HG03378 (cell line): ENCODE results near the gene HELZ2.
A peak's percentile ranks its signal among the peaks of the same experiment; 100 is the strongest.

Experiments
- ATAC-seq: cut with Tn5 transposase; IDR thresholded peaks from one replicate; pipeline ENCODE4 v1.9.1; 2021; ENCODE audit warnings: mild to moderate bottlenecking, moderate library complexity; ENCODE audit not compliant: unreplicated experiment

HELZ2 gene

DNA sequence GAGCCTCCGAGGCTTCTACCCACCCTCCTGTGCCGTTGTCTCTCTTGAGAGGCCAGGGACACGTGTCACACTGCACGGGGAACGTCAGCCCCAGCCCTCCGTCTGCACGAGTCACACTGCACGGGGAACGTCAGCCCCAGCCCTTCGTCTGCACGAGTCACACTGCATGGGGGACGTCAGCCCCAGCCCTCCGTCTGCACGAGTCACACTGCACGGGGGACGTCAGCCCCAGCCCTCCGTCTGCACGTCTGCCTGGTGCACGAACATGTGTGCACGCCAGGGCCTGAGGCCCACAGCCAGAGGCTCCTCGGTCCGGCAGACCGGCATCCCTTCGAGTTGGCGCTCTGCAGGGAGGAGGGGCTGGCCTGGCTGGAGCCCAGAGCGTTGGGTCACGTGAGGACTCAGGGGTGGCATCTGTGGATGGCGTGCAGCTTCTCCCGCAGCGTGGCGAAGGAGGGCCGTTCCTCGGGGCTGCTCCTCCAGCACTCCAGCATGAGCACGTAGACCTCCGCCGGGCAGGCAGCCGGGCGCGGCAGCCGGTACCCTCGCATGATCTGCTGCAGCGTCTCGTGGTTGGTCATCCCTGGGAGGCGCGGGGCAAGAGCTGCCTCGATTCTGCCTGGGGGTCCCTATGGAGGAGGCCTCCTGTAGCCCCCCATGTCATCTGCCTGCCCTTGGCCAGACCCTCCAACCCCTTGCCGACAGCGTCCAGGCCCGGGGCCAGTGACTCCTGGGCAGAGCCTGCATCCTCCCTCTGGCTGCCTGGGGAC is 33.4 kb downstream of the HELZ2 start:
- ATAC-seq: no peak

DNA sequence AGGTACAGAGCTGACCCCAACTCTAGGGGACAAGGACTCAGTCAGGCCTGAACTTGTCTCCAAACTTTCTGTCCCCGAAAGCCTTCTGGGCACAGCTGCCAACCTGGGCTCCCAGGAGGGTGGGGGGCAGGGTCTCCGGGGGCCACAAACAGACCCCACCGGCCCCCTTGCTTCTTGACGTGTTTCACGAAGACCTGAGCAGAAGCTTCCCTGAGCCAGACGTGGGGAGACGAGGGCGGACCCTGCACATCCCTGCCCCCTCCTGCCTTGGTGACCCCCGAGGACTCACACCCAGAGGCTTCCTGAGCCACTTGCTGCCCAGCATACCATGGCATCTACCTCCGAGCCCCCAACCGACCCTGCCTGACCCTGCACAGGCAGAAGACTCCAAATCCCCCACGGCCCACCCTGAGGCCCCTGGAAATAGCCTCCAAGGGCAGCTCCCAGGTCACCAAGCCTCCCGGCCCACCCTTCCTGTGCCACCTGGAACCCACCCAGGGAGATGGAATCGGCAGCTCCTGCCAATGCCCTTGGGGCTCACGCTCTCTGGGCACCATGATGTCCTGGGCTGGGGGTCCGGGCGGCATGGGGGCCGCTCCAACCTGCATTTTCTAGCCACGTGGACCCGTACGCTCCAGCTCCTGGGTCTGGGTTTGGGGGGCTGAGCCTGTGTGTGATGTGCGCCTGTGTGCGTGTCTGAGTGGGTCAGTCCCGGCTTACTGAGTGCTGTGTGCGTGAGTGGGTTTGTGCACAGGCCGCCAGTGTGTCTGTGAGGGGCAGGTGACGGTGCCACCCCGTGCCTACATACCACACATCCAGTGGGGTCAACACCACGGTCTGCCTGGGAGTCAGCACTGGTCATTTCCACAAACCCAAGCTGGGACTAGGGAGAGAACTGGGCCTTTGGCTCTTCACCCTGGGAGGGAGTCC is 34.3 kb downstream of the HELZ2 start:
- ATAC-seq: no peak

DNA sequence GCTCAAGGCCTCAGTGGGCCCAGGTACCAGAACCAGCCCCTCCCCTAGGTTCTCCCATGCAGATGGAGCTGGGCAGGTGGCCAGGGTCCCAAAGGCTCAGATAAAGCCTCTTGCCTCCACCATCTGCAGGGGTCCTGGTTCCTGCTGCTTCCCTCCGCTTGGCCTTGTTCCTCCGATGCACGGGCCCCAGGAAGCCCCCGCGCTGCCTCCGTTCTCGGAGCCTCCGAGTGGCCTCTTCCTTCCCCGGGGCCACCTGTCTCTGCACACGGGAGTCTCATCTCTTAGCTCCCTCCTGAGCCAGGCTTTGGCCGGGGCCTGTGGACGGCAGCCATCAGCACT is 35.0 kb downstream of the HELZ2 start:
- no peak for ATAC-seq

DNA sequence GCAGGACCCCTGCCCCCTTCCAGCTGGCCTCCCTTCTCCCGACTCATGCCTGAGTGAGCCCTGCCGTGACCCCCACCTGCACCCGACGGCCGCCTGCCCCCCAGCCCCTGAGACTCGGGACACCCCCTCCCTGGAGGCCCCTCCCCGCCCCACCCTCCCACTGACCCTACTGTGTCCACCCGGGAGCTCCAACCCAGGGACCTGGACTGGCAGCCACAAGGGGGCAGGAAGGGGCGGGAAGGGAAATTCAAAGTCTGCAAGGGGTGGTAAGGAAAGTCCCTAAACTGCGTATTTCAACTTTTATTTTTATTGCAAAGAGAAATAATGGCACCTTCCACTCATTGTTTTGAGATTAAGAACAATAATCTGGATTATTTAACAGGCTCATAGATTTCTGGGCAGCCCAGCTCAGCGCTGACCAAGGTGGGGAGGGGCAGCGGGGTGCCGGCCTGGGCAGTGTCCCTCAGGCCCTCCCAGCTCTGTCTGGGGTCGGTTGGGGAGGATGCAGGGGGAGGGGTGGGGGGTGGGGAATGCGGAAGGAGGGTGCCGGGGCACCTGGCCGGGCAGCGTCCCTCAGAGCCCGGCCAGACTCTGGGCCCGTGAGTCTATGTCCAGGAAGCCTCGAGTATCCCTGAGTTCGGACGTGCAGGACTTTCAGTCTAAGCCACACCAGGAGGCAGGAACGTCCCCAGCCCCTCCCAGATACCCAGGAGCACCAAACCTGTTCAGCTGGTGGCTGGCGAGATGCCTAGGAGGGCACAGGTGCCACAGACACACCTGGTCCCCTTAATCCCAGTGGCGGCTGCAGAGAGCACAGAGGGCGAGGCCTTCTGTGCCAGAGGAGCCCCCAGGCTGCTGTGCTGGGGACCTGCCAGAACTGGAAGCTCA is 35.6 kb downstream of the HELZ2 start:
- ATAC-seq: no peak

DNA sequence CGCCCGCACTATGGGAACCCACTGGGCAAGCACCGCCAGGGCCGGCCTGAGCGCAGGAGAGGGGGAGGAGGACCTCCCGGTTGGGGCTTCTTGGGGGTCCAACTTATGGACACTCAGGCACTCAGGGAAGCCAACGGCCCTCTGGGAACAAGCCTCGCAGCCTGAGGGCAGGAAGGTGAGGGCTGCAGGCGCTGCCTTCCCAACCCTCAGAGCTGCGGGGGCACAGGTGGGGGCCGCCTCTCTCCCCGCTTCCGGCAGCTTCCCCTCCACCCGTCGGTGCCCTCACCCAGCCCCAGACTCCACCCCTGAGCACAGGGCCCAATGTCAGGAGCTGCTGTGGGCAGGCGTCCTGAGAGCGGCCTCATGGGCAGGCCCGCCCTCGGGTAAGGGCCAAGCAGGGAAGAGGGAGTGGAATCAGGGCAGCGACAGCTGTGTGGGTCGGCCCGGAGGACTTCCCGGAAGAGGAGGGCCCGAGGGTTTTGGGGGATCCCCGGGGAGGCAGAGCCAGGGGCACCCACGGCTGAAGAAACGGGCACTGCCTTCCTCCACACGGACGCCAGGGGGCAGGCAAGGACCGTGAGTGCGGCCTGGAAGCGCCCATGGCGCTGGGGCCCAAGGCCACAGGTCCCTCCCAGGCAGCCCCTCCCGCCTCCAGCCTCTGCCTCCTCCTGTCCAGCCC is 36.4 kb downstream of the HELZ2 start:
- ATAC-seq: peak; percentile 80

DNA sequence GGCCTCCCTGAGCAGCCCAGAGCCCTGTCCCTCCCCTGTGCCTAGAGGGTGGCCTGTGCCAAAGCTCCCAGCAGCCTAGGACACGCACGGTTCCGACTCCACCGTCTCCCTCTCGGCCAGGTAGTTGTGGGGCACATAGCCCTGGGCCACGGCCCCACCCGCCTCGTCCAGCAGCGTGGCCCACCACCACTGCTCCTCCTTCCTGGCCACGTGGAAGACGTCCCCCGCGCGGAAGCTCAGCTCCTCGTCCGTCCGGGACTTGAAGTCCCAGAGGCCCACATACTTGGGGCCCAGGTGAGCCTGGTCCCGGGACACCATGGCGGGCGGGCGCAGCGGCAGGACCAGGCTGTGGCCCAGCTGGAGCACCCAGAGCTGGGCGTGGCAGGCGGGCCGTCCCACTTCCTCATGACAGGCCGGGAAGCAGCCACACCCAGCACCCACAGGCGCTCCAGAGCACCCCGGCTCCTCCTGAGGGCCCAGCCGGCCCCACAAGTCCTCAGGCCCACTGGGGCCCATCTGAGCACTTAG is 37.0 kb downstream of the HELZ2 start, which contains the start of gene PTK6:
Gene PTK6, minus strand, starts transcription at position 380 of the 528 bp plus-strand sequence. Its CDS starts 62 bp downstream, at position 318.
- no peak for ATAC-seq

DNA sequence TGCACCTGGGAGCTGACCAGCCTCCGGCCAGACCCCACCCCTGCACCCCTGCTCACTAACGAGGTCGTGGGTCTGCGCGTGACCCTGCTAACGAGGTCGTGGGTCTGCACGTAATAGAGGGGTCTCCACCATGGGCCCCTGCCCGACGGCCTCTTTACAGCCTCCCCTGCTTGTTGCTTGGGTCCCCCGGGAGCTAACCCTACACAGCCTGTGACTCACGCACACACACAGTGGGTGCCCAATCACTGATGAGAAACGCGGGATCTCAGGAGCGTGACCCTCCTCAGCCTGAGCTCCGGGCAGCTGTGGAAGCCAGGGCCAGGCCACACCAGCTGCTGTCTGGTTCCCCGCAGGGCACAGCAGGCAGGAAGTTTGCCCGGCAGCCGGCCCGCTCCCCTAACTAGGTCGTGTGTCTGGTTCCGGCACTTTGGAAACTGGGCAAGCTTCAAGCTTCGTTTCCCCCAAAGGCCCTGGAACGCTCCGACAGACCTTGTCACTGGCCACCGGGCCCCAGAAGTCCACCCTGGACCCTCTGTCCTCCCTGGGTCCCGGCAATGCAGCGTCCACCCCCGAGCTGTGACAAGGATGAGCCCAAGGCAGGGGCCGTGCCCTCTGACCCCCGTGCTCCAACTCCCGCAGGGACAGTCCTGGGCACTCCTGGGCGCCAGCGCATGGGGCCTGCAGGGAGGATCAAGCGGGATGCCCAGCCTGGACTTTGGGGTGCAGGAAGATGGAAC is 37.6 kb downstream of the HELZ2 start:
- ATAC-seq: no peak

DNA sequence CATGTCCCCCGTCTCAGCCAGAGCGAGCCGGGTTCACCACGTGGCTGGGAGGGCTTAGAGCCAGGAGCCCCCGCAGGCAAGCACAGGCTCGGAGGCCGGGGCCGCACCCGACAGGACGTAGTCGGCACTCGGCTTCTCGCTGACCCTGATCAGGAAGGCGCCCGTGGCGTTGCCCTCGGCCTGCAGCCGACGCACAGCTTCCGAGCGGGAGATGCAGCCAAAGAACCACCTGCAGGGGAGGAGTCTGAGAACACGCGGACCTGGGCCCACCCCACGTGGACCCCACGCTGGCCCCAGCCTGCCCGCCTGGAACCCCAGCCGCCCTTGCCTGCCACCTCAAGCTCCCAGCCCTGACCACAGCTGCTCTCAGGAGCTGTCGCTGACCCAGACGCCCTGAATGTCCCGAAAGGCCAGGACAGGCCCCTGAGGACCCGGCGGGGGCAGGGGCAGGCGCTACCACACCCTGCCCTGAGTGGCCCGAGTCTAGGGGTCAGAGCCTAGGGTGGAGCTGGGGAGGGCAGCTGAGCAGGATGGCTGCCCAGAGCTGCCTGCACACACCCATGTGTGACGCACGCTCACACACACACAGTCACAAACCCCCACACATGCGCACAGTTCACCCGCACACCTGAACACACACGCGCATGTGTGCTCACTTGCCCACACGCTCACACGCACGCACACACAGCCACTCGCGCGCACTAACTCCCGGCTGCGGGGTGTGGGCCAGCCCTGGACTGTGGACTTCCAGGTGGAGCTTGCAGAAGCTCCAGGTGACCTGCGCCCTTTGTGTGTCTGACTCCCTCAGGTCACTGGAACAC is 39.0 kb downstream of the HELZ2 start:
- ATAC-seq: no peak

DNA sequence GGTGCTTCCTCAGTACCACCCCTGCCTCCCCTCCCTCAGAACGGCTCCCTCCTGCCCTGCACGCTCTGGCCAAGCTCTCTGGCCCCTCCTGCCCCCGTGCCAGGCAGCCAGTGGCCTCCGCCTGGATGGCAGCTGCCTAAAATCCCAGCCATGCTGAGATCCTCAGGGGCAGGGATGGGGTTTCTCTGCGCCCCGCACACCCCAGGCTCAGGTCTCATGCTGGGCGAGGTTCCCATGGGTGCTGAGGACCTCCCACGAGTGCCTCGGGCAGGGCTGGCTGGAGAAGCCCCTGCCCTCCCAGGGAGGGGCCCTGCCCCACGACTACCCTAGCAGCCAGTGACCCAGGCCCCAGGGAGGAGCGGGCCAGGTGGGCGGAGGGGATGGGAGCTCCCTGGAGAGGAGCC is 39.6 kb downstream of the HELZ2 start:
- ATAC-seq: no peak

DNA sequence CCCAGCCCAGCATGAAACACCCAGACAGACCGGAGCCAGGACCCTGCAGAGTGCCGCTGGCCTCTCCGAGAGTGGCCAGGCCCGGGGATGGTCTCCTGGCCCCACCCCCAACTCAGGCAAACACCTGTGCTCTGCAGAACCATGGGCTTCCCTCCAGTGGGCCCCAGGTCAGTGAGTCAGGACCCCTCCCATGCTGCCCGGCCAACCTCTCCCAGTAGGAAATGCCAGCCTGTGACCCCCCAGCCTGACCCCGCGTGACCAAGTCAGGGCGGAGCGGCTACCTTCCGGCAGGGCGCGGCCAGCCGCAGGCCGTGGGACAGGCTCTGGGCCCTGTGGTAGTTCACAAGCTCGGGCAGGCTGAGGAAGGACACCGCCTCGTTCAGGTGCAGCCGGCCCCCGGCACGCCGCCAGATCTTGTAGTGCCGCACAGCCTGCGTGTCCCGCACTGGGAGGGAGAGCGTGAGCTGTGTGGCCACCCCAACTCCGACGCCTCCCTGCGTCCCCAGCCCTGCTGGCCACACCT is 40.1 kb downstream of the HELZ2 start:
- ATAC-seq: no peak

DNA sequence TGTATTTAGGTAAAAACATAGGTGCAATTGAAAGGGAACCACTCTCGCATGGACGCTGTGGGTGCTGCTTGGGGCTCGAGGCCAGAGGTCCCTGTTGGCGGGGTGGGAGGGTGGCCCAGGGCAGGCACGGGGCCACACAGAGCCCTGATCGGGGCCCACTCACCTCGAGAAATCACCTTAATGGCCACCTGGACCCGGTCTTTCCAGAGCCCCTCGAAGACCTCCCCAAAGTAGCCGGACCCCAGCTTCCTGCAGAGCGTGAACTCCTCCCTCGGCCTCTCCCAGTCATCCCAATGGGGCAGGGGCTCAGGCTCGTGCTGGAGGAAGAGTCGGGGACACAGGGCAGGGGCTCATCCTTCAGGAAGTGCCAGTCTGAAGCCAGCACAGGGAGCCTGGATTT is 40.7 kb downstream of the HELZ2 start:
- no peak for ATAC-seq

DNA sequence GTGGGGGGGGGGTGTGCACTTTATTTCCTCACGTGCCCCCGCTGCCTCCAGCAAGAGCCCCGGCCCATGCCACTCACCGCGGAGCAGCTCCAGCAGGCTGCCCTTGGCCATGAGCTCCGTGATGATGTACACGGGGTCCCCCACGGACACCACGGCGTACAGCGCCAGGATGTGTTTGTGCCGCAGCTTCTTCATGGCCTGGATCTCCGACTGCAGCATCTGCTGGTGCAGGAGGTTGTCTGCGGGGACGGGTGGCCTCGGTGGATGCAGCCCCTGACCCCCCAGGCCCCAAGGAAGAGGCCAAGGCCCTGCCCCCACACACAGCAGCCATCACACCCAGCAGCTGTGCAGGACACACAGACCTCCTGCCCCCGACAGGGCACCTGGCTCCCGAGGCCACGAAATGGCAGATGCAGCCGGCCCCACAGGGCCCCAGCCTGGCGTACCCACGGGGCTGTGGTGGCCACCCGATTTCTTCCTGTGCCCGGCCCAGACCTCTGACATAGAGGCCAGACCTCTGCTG is 41.5 kb downstream of the HELZ2 start:
- no peak for ATAC-seq

DNA sequence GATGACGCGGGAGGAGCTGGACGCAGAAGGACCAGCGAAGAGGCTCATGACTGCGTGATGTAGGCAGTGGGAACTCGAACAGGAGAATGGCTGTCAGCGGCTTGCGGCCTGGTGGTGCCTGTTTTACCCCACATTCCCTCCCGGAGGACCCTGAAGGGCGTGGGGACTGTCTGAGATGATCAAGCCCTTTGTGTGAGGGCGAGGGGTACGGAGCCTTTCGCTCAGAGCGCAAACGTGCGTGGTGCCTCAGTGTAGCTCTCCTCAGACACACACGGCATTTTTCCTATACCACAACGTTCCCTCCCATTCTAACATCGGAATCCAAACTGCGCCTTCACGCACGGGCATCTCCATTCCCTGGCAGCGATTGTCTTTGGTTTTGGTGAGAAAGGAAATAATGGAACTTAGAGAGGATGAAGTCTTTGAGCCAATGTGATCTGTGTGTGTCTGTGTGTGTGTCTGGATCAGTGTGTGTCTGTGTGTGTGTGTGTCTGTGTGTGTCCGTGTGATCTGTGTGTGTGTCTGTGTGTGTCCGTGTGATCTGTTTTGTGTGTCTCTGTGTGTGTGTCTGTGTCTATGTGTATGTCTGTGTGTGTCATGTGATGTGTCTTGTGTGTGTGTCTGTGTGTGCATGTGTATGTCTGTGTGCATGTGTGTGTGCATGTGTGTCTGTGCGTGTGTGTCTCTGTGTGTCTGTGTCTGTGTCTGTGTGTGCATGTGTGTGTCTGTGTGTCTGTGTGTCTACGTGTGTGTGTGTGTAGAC is 42.2 kb downstream of the HELZ2 start:
- ATAC-seq: no peak

DNA sequence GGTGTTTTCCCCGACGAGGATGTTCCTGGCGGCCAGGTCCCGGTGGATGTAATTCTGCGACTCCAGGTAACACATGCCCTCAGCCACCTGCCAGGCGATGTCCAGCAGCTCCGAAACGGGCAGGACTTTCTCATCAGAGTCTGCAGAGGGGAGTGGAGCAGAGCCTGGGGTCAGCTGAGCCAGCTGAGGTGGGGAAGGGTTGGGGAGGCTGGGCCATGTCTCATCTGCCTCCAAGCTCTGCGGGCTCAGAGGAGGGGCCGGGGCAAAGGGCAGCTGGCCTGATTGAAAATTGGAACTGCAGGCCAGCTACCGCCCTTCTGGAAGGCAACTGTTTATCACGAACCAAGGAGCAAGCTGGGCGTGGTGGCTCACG is 43.3 kb downstream of the HELZ2 start:
- ATAC-seq: no peak

DNA sequence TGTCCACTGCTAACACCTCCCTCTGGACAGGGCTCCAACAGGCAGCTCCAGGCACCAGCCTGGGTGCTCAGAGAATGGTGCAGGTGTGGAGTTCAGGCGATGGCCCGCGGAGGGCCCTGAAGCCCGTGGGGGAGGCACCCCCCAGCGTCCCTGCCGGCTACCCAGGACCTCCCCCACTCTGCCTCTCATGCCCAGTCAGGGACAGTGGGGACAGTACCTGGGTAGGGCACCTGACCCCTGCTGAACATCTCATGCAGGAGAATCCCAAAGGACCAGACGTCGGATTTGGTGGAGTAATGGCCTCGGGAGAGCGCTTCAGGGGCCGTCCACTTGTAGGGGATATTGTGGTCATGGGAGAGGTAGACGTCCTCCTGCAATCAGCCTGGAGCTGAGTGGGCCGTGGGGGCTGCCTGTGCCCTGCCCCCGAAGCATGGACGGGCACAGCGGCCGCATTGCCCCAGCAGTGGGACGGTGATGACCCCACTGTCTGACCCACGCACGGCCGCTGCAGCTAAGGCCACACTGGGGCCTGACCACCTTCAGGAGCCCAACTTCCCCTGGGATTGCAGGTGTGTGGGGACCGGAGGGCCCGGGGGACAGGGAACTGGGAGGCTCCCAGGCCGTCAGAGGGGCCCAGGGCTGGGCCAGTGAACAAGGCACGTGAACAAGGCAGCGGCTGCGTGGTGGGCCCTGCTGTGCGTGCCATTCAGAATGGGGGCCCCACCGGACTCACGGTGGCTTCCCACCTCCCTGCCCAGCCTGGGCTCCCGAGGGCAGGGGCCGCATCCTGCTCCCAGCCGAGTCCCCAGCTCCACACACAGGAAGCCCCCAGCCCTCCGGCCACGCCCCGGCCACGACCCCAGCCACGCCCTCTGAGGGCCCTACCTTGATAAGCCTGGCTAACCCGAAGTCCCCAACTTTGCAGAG is 43.9 kb downstream of the HELZ2 start:
- no peak for ATAC-seq

DNA sequence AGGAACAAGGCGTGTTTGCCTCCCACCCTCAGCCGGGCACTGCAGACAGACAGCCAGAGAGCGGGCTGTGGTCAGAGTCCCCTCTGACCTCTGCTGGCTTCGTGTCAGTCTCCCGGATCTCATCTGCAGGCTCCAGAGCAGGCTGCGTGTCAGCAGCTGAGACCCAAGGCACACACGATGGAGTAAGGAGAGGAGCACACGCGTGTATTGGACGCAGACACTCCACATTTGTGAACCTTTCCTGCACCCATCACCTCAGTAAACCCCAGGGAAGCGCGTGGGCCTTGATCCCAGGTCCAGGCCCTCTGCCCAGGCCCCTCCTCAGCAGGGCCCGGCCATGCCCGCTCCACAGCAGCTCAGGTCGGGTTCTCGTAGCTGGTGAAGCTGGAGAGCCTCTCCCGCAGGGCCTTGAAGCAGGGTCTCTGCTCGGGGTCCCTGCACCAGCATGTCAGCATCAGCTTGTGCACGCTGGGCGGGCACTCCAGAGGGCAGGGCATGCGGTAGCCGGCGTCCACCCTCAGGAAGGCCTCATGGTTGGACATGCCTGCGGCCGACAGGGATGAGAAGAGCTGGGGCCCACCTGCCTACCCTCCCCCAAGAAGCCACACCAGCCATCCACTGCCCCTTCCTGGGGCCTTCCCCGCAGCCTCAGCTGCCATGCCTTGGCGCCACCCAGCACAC is 44.7 kb downstream of the HELZ2 start:
- no peak for ATAC-seq
